ENCODE data around the gene INPP5D.

GRCh38 chr2:233107831-233108300 lies 47.7 kb downstream of the INPP5D start:
- TF ChIP-seq, protein P1, sequence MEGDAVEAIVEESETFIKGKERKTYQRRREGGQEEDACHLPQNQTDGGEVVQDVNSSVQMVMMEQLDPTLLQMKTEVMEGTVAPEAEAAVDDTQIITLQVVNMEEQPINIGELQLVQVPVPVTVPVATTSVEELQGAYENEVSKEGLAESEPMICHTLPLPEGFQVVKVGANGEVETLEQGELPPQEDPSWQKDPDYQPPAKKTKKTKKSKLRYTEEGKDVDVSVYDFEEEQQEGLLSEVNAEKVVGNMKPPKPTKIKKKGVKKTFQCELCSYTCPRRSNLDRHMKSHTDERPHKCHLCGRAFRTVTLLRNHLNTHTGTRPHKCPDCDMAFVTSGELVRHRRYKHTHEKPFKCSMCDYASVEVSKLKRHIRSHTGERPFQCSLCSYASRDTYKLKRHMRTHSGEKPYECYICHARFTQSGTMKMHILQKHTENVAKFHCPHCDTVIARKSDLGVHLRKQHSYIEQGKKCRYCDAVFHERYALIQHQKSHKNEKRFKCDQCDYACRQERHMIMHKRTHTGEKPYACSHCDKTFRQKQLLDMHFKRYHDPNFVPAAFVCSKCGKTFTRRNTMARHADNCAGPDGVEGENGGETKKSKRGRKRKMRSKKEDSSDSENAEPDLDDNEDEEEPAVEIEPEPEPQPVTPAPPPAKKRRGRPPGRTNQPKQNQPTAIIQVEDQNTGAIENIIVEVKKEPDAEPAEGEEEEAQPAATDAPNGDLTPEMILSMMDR (optimal IDR thresholded peaks at IDR 0.05 in 1 of 3, IDR thresholded peaks at IDR 0.05 in 1 of 3, conservative IDR thresholded peaks at IDR 0.05 in 1 of 3; ENCODE audit: extremely low read depth in 1 of 3, insufficient read depth in 2 of 3, low read length in 3 of 3) = no peak
- TF ChIP-seq EZH2 (IDR thresholded peaks at IDR 0.05; ENCODE audit: low read length) = no peak
